ENCODE data around the gene DR1.

DNA sequence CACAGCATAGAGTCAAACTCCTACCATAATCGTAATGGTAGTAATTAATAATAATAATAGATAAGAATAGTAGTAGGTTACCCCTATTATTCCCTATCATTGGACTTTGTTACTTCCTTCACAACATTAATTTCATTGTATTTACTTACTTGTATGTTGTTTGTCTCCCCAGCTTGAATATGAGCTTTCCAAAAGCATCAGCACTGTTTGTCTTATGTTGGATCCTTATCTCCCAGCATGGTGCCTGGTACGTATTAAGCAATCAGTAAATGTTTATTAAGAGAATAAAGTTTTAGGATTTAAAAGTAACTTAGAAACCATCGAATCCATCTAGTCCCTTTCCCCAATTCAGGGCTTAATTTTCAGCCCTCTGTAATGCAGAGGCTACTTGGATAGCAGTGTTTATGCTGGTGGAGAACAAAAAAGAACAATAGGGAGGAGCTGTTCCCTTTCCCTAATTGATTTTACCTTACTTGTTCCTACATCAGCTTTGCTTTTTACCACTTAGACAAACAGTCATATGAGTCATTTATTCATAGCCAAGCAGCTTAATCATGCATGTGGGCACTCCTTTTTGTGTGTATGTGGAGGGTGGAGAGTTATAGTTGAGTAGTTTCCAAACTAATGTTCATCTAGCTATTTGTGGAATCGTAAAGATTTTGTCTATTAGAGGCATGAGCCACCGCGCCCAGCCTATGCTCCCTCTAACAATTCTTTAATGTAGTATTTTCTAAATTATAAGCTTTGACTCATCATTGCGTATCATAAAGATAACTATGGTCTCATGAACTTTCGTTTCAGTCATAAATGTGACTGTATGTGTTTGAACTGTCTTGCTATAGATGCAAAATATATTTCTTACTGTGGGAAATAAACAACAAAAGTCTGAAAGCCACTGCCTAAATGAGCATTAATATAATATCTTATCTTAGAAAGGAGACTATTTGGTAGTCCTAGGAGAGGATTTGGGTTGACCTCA is 20.9 kb upstream of the DR1 start:
- TF ChIP-seq HDAC2 (IDR thresholded peaks at IDR 0.05), result no peak
- TF ChIP-seq, protein P1, sequence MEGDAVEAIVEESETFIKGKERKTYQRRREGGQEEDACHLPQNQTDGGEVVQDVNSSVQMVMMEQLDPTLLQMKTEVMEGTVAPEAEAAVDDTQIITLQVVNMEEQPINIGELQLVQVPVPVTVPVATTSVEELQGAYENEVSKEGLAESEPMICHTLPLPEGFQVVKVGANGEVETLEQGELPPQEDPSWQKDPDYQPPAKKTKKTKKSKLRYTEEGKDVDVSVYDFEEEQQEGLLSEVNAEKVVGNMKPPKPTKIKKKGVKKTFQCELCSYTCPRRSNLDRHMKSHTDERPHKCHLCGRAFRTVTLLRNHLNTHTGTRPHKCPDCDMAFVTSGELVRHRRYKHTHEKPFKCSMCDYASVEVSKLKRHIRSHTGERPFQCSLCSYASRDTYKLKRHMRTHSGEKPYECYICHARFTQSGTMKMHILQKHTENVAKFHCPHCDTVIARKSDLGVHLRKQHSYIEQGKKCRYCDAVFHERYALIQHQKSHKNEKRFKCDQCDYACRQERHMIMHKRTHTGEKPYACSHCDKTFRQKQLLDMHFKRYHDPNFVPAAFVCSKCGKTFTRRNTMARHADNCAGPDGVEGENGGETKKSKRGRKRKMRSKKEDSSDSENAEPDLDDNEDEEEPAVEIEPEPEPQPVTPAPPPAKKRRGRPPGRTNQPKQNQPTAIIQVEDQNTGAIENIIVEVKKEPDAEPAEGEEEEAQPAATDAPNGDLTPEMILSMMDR (IDR thresholded peaks at IDR 0.05), result no peak
- TF ChIP-seq EP300 (IDR thresholded peaks at IDR 0.05), result no peak
- TF ChIP-seq NR3C1 (IDR thresholded peaks at IDR 0.05), result no peak
- no peak for TF ChIP-seq MYC (IDR thresholded peaks at IDR 0.05; ENCODE audit: borderline replicate concordance, low read length)

Measured in A549 (cell line).